Loucy (cell line): Measurements from ENCODE around the gene AIF1.

Experiments
- H2AFZ ChIP-seq: fragments of 200-600 bp; sonication (generic); 2 replicates; pipeline ENCODE4 v1.6.0; 2016; ENCODE audit warnings: antibody characterized with exemption, mild to moderate bottlenecking, low read length, moderate library complexity
- H3F3A ChIP-seq: fragments of 200-600 bp; 2 replicates; pipeline ENCODE4 v1.6.0; 2016; ENCODE audit warnings: antibody characterized with exemption, low read depth, mild to moderate bottlenecking
- H3K27me3 ChIP-seq: fragments of 200-600 bp; sonication (generic); 2 replicates; pipeline ENCODE4 v1.6.1; 2014; ENCODE audit warnings: low read length, mild to moderate bottlenecking; ENCODE audit not compliant: insufficient read depth, poor library complexity, severe bottlenecking
- H3K36me3 ChIP-seq: fragments of 200-600 bp; sonication (generic); 2 replicates; pipeline ENCODE4 v1.6.1; 2016; ENCODE audit warnings: low read length; ENCODE audit not compliant: insufficient read depth
- H3K4me1 ChIP-seq: fragments of 200-600 bp; sonication (generic); 2 replicates; pipeline ENCODE4 v1.5.1; 2014; ENCODE audit warnings: low read length, mild to moderate bottlenecking; ENCODE audit not compliant: insufficient read depth, poor library complexity, severe bottlenecking
- H3K4me2 ChIP-seq: fragments of 200-600 bp; sonication (generic); 2 replicates; pipeline ENCODE4 v1.6.0; 2014; ENCODE audit warnings: antibody characterized with exemption, low read length, low read depth, mild to moderate bottlenecking; ENCODE audit not compliant: poor library complexity, severe bottlenecking
- H3K4me3 ChIP-seq: fragments of 200-600 bp; sonication (generic); 2 replicates; pipeline ENCODE4 v1.5.1; 2014; ENCODE audit warnings: low read length, mild to moderate bottlenecking, mixed read lengths; ENCODE audit not compliant: poor library complexity, severe bottlenecking
- H3K79me2 ChIP-seq: fragments of 200-600 bp; sonication (generic); 2 replicates; pipeline ENCODE4 v1.6.1; 2014; ENCODE audit warnings: low read length; ENCODE audit not compliant: insufficient read depth
- H3K9ac ChIP-seq: fragments of 200-600 bp; sonication (generic); 2 replicates; pipeline ENCODE4 v1.6.0; 2014; ENCODE audit warnings: mild to moderate bottlenecking, low read depth, low read length, moderate library complexity; ENCODE audit not compliant: poor library complexity, severe bottlenecking
- H3K9me2 ChIP-seq: fragments of 200-600 bp; sonication (generic); replicated peaks from 2 replicates; pipeline ENCODE4 v1.6.1; 2016; ENCODE audit warnings: low read depth, low read length, mixed read lengths
- H3K9me3 ChIP-seq: fragments of 200-600 bp; sonication (generic); 2 replicates; pipeline ENCODE4 v1.6.1; 2014; ENCODE audit warnings: mild to moderate bottlenecking, antibody characterized with exemption, low read length, low read depth; ENCODE audit not compliant: insufficient read depth
- H4K20me1 ChIP-seq: fragments of 200-600 bp; sonication (generic); 2 replicates; pipeline ENCODE4 v1.6.0; 2014; ENCODE audit warnings: antibody characterized with exemption, low read length, mild to moderate bottlenecking; ENCODE audit not compliant: insufficient read depth, poor library complexity, severe bottlenecking
- CTCF ChIP-seq: fragments of 200-600 bp; sonication (generic); conservative IDR thresholded peaks from 2 replicates; pipeline ENCODE4 v1.5.1; 2014; ENCODE audit warnings: mild to moderate bottlenecking, antibody characterized with exemption, low read length
- EZH2phosphoT487 ChIP-seq: fragments of 200-600 bp; IDR thresholded peaks from 2 replicates; pipeline ENCODE4 v1.6.1; 2018; ENCODE audit warnings: antibody characterized with exemption, mild to moderate bottlenecking, moderate library complexity, borderline replicate concordance

AIF1 gene

GRCh38 chr6:31609519-31610406, 5.3 kb upstream of the AIF1 start:
- Histone ChIP-seq H3K4me2 (peak overlapping the region; percentile 26), H3K9me2 (no peaks in the 10 kb centered on the region), H3K4me1 (peaks cover 14% of the 10 kb centered on the region), H3K9me3 (no peaks in the 10 kb centered on the region), H3K9ac (no peak overlapping the region), H3F3A (no peaks in the 10 kb centered on the region), H3K36me3 (no peaks in the 10 kb centered on the region), H3K4me3 (no peak overlapping the region), H3K27me3 (no peaks in the 10 kb centered on the region), H2AFZ (peak overlapping the region; percentile 64), H4K20me1 (no peaks in the 10 kb centered on the region), H3K79me2 (peaks cover 3% of the 10 kb centered on the region; the same call in 1 of the 2 replicates)
- no peak for TF ChIP-seq EZH2phosphoT487
- no peak for TF ChIP-seq CTCF

- peaks cover 4% of the 10 kb centered on the region; the same call in 1 of the 2 replicates for H3F3A ChIP-seq
- no peak overlapping the region for H3K4me3 ChIP-seq
- TF ChIP-seq CTCF (no peak), EZH2phosphoT487 (no peak)
- H3K4me1 ChIP-seq = peaks cover 24% of the 10 kb centered on the region
- no peaks in the 10 kb centered on the region for H3K9me3 ChIP-seq
- H3K79me2 ChIP-seq = peaks cover 13% of the 10 kb centered on the region
- no peak overlapping the region for H3K9ac ChIP-seq
- H3K27me3 ChIP-seq = no peaks in the 10 kb centered on the region
- no peaks in the 10 kb centered on the region for H3K36me3 ChIP-seq
- H4K20me1 ChIP-seq = no peaks in the 10 kb centered on the region
- no peak overlapping the region for H3K4me2 ChIP-seq
- H2AFZ ChIP-seq = no peak overlapping the region
- no peaks in the 10 kb centered on the region for H3K9me2 ChIP-seq
Measured at GRCh38 chr6:31610968-31611367, 4.1 kb upstream of the AIF1 start.

- Histone ChIP-seq H3K79me2 (peaks cover 42% of the 10 kb centered on the region), H3K9me2 (no peaks in the 10 kb centered on the region), H3F3A (peaks cover 10% of the 10 kb centered on the region; the same call in 1 of the 2 replicates), H3K4me1 (peaks cover 39% of the 10 kb centered on the region), H3K27me3 (no peaks in the 10 kb centered on the region), H3K36me3 (no peaks in the 10 kb centered on the region), H4K20me1 (no peaks in the 10 kb centered on the region), H3K4me3 (peak overlapping the region; percentile 81), H3K9ac (peak overlapping the region; percentile 98), H3K9me3 (no peaks in the 10 kb centered on the region), H3K4me2 (peak overlapping the region; percentile 97), H2AFZ (no peak overlapping the region)
- TF ChIP-seq CTCF = no peak
- TF ChIP-seq EZH2phosphoT487 = no peak
Measured at GRCh38 chr6:31614075-31614619, 887 bp upstream of the AIF1 start.
